ENCODE results near the gene ITPRIPL2.

Gene ITPRIPL2

DNA sequence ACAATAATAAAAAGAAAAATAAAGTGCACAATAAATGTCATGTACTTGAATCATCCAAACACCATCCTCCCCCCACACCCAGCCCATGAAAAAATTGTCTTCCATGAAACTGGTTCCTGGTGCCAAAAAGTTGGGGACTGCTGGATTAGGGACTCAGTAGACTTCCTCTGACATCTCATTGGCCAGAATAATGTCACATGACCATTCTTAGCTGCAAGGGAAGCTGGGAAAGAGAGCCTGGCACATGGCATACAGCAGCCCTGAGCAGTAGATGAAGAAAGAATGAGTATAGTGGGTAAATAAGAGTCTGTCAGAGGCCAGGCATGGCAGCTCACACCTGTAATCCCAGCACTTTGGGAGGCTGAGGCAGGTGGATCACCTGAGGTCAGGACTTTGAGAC is 12.5 kb downstream of the ITPRIPL2 start:
- H3K9ac ChIP-seq (ENCODE audit: low read length), result no peak overlapping the region
- H3K4me2 ChIP-seq (ENCODE audit: low read length), result no peak overlapping the region
- H3K27ac ChIP-seq (ENCODE audit: low read length), result no peak overlapping the region
- no peaks in the 10 kb centered on the region for H3K9me3 ChIP-seq (ENCODE audit: insufficient read depth, low read length)
- H3K27me3 ChIP-seq (ENCODE audit: low read depth, low read length), result peaks cover 5% of the 10 kb centered on the region; the same call in 1 of the 2 replicates
- H3K4me1 ChIP-seq (ENCODE audit: low read length), result peaks cover 31% of the 10 kb centered on the region
- H3K36me3 ChIP-seq (replicated peaks; ENCODE audit: low read depth, low read length), result no peaks in the 10 kb centered on the region
- H3K79me2 ChIP-seq (ENCODE audit: low read length), result no peaks in the 10 kb centered on the region
- H4K20me1 ChIP-seq (ENCODE audit: insufficient read depth, low read length), result no peaks in the 10 kb centered on the region
- TF ChIP-seq EZH2phosphoT487 (IDR thresholded peaks at IDR 0.05; ENCODE audit: low read depth), result no peak
- TF ChIP-seq, protein P1, sequence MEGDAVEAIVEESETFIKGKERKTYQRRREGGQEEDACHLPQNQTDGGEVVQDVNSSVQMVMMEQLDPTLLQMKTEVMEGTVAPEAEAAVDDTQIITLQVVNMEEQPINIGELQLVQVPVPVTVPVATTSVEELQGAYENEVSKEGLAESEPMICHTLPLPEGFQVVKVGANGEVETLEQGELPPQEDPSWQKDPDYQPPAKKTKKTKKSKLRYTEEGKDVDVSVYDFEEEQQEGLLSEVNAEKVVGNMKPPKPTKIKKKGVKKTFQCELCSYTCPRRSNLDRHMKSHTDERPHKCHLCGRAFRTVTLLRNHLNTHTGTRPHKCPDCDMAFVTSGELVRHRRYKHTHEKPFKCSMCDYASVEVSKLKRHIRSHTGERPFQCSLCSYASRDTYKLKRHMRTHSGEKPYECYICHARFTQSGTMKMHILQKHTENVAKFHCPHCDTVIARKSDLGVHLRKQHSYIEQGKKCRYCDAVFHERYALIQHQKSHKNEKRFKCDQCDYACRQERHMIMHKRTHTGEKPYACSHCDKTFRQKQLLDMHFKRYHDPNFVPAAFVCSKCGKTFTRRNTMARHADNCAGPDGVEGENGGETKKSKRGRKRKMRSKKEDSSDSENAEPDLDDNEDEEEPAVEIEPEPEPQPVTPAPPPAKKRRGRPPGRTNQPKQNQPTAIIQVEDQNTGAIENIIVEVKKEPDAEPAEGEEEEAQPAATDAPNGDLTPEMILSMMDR (IDR thresholded peaks at IDR 0.05; ENCODE audit: low read depth, low read length), result no peak
- H3K4me3 ChIP-seq (ENCODE audit: low read length), result no peak overlapping the region
- no peak overlapping the region for H2AFZ ChIP-seq (ENCODE audit: low read depth, low read length)

DNA sequence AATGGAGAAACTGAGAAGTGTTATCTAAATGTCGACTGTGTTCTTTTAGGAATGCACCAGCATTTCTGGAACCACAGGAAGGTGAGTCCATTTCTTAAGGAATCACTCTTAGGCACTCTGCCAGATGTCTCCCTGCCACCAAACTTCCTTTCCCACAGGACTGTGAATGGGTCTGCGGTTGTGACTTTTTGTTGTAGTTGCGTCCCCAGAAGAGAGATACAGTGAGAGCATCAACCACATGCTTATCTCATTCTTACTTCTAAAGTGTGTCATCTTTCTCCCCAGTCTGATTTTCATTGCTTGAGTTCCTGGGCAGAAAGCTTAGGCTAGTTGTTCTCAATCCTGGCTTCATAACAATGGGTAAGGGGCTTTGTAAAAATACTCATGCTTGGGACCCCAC is 13.4 kb downstream of the ITPRIPL2 start:
- Histone ChIP-seq H3K27me3 (ENCODE audit: low read depth, low read length) (peaks cover 5% of the 10 kb centered on the region; the same call in 1 of the 2 replicates), H3K4me2 (ENCODE audit: low read length) (peak overlapping the region; percentile 48), H3K36me3 (replicated peaks; ENCODE audit: low read depth, low read length) (no peaks in the 10 kb centered on the region), H4K20me1 (ENCODE audit: insufficient read depth, low read length) (no peaks in the 10 kb centered on the region), H3K27ac (ENCODE audit: low read length) (no peak overlapping the region), H3K9me3 (ENCODE audit: insufficient read depth, low read length) (no peaks in the 10 kb centered on the region), H3K4me1 (ENCODE audit: low read length) (peaks cover 36% of the 10 kb centered on the region), H3K79me2 (ENCODE audit: low read length) (no peaks in the 10 kb centered on the region), H3K9ac (ENCODE audit: low read length) (no peak overlapping the region), H3K4me3 (ENCODE audit: low read length) (no peak overlapping the region), H2AFZ (ENCODE audit: low read depth, low read length) (no peak overlapping the region)
- TF ChIP-seq, protein P1 (IDR thresholded peaks at IDR 0.05; ENCODE audit: low read depth, low read length), result no peak
- no peak for TF ChIP-seq EZH2phosphoT487 (IDR thresholded peaks at IDR 0.05; ENCODE audit: low read depth)

DNA sequence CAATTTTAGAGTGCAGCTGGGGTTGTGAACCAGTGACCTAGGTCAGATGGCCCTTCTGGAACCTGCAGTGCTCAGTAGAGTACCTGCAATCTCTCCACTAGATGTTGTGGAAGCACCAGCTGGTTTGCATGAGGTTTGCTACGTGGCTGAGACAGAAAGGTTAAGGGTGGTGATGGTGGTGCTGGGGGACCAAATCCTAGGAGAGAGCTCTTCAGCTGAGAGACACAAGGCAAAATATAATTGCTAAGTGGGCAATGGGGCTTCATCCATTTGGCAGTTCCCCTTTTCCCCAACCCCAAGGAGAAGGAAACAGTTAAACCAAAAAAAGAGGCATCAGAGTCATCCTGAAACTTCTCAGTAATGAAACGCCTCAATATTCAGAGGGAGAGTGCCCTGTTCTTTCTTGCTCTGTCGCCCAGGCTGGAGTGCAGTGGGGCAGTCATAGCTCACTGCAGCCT is 13.9 kb downstream of the ITPRIPL2 start:
- Histone ChIP-seq H3K4me3 (ENCODE audit: low read length) (no peak overlapping the region), H3K9ac (ENCODE audit: low read length) (no peak overlapping the region), H3K4me1 (ENCODE audit: low read length) (peaks cover 41% of the 10 kb centered on the region), H3K27ac (ENCODE audit: low read length) (no peak overlapping the region), H3K4me2 (ENCODE audit: low read length) (peak overlapping the region; percentile 48), H3K27me3 (ENCODE audit: low read depth, low read length) (peaks cover 5% of the 10 kb centered on the region; the same call in 1 of the 2 replicates), H2AFZ (ENCODE audit: low read depth, low read length) (no peak overlapping the region), H3K36me3 (replicated peaks; ENCODE audit: low read depth, low read length) (no peaks in the 10 kb centered on the region), H4K20me1 (ENCODE audit: insufficient read depth, low read length) (no peaks in the 10 kb centered on the region), H3K9me3 (ENCODE audit: insufficient read depth, low read length) (no peaks in the 10 kb centered on the region), H3K79me2 (ENCODE audit: low read length) (no peaks in the 10 kb centered on the region)
- TF ChIP-seq, protein P1 (IDR thresholded peaks at IDR 0.05; ENCODE audit: low read depth, low read length), result no peak
- no peak for TF ChIP-seq EZH2phosphoT487 (IDR thresholded peaks at IDR 0.05; ENCODE audit: low read depth)

DNA sequence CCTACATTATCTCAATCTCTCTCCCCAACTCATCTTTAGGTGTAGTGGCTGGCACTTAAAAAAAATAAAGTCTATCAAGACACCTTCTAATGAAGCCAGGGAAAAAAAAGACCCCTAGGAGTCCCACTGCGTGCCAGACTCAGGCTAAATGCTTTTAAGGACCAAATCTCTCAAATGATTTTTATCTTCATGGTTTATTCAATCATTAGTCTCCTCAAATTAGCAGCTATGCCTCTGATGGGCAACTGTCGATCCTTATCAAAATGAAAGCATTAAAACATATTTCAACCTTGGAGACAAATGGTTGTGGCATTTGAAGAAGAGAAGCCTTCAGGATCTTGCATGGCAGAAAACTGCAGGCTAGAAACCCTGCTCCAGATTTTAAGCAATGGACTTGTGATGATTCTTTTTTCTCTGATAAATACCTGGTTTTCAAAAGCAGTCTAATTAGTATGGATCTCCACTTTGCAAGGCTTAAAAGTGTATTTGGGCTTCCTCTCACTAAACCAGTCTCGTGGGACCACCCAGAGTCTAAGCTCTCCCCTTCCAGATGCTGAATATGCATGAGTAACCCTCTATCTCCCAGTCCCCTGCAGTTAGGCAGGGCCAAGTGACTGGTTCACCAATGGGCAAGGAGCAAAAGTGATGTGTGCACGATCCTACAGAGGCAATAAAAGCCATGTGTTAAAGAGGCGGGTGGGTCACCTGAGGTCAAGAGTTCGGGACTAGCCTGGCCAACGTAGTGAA is 14.9 kb downstream of the ITPRIPL2 start:
- H3K27me3 ChIP-seq (ENCODE audit: low read depth, low read length), result peaks cover 5% of the 10 kb centered on the region; the same call in 1 of the 2 replicates
- no peaks in the 10 kb centered on the region for H3K36me3 ChIP-seq (replicated peaks; ENCODE audit: low read depth, low read length)
- H3K9me3 ChIP-seq (ENCODE audit: insufficient read depth, low read length), result no peaks in the 10 kb centered on the region
- no peak overlapping the region for H2AFZ ChIP-seq (ENCODE audit: low read depth, low read length)
- peaks cover 46% of the 10 kb centered on the region for H3K4me1 ChIP-seq (ENCODE audit: low read length)
- H3K9ac ChIP-seq (ENCODE audit: low read length), result no peak overlapping the region
- no peak overlapping the region for H3K4me3 ChIP-seq (ENCODE audit: low read length)
- TF ChIP-seq EZH2phosphoT487 (IDR thresholded peaks at IDR 0.05; ENCODE audit: low read depth), result no peak
- TF ChIP-seq, protein P1 (IDR thresholded peaks at IDR 0.05; ENCODE audit: low read depth, low read length), result no peak
- peak overlapping the region; percentile 48 for H3K4me2 ChIP-seq (ENCODE audit: low read length)
- no peak overlapping the region for H3K27ac ChIP-seq (ENCODE audit: low read length)
- no peaks in the 10 kb centered on the region for H4K20me1 ChIP-seq (ENCODE audit: insufficient read depth, low read length)
- H3K79me2 ChIP-seq (ENCODE audit: low read length), result no peaks in the 10 kb centered on the region
